Measurements from ENCODE around the gene ACTR1B. TPM values are rescaled to one million over a fixed set of nuclear protein-coding genes. Genes with fewer than 3 reads are reported as not detected.
"Not testable (repeated sequence)": the region's sequence is repeated elsewhere in the genome, so short reads cannot be mapped to it uniquely, and the experiment has no call there.

Gene ACTR1B
- total RNA-seq, 1 experiment from 2014 or later, result 36.3 TPM

DNA sequence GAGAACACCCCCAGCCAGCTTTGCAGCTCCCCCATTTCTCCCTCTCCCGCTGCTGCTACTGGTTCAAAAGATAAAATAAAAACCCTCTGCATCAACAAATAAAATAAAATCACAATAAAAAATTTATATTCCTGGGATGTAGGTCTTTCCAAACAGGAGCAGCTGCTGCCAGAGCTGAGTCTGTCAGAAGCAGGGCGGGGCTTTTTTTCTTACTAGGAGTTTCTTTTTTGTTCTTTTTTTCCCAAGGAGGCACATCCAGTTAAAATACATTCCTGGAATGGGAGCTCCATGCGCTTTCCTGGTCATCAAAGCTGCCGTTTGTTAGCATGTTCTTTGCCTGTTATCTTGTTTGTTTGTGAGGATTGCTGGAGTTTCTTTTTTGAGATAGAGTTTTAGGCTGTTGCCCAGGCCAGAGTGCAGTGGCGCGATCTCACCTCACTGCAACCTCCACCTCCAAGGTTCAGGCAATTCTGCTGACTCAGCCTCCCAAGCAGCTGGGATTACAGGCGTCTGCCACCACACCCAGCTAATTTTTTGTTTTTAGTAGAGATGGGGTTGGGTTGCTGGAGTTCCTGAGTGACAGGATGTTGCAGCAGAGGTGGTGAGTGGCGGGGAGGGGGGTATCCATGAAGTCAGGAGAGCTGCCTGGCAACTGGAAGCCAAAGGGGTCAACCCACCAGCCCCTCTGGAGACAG, 38.3 kb downstream of the ACTR1B start:
- intact Hi-C loops (cut with micrococcal nuclease; ENCODE audit: unreplicated experiment); H3K27ac ChIP-seq (ENCODE audit: low read depth, low read length, poor library complexity, severe bottlenecking); CTCF ChIA-PET; H3K4me3 ChIP-seq (ENCODE audit: low read depth, low read length, poor library complexity, severe bottlenecking); H3K4me1 ChIP-seq (ENCODE audit: insufficient read depth, low read length, poor library complexity, severe bottlenecking); H3K36me3 ChIP-seq (ENCODE audit: insufficient read depth, low read length, poor library complexity, severe bottlenecking); POLR2A ChIA-PET (ENCODE audit: low non-redundant PET); BruUV-seq (replicated peaks); H3K9me3 ChIP-seq (ENCODE audit: low read depth, low read length, poor library complexity, severe bottlenecking); DNase-seq (ENCODE audit: low spot score); H3K27me3 ChIP-seq (replicated peaks; ENCODE audit: insufficient read depth, low read depth, low read length, poor library complexity): not testable (repeated sequence)

GRCh38 chr2:97622976-97623375, 40.9 kb downstream of the ACTR1B start:
- H3K27ac ChIP-seq (ENCODE audit: low read depth, low read length, poor library complexity, severe bottlenecking); H3K27me3 ChIP-seq (replicated peaks; ENCODE audit: insufficient read depth, low read depth, low read length, poor library complexity); BruUV-seq (replicated peaks); intact Hi-C loops (cut with micrococcal nuclease; ENCODE audit: unreplicated experiment); H3K36me3 ChIP-seq (ENCODE audit: insufficient read depth, low read length, poor library complexity, severe bottlenecking); CTCF ChIA-PET; H3K4me1 ChIP-seq (ENCODE audit: insufficient read depth, low read length, poor library complexity, severe bottlenecking); H3K9me3 ChIP-seq (ENCODE audit: low read depth, low read length, poor library complexity, severe bottlenecking); H3K4me3 ChIP-seq (ENCODE audit: low read depth, low read length, poor library complexity, severe bottlenecking); DNase-seq (ENCODE audit: low spot score): not testable (repeated sequence)
- POLR2A ChIA-PET (ENCODE audit: low non-redundant PET), result interaction anchor here (0.7 kb wide), 1 partner anchor 1559 kb away, joined by 13 read pairs; no protein-coding TSS in a partner anchor

- H3K4me1 ChIP-seq (ENCODE audit: insufficient read depth, low read length, poor library complexity, severe bottlenecking), result not testable (repeated sequence)
These were observed 43.4 kb downstream of the ACTR1B start for GRCh38 chr2:97620492-97620891.

DNA sequence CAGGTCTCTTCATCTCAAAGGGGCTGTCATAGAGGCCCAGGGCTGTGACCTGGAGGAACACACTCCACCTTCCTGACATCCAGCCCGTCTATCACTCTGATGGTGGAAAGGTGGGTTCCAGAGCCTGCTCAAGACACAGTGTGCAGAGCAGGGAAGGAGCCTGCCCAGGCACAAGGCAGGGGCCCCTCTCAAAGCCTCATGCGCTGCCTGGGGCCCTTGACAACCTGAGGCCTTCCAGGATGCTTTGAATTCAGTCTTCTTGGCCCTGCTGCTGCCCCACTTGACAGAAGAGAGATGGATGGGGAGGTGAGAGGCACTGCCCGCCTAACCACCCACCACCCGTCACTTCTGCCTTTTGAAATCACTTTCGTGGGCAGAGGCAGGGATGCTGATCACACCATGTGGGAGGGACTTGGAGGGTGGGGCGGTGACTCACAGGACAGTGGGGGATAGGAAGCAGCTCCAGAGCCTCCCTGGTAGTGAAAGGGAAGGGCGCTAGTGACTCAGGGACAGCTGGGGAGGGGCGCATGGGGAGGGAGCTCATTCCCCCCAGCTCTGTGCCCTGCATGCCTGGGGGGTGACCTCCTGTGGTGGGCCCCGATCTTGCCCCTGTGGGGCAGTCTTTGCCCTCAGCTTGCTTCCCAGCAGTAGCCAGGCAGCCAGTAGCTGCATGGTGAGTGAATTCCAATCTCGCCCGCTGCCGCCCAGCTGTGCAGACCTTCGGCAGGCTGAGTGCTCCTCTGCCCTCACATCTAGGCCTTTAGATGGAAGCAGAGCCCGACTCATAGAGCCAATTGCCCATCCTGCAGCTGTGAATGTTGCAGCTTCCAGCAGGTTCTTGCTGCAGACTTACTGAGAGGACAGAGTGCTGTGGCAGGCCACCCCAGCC, 44.7 kb downstream of the ACTR1B start:
- H3K9me3 ChIP-seq (ENCODE audit: low read depth, low read length, poor library complexity, severe bottlenecking); BruUV-seq (replicated peaks); intact Hi-C loops (cut with micrococcal nuclease; ENCODE audit: unreplicated experiment); H3K27me3 ChIP-seq (replicated peaks; ENCODE audit: insufficient read depth, low read depth, low read length, poor library complexity); H3K27ac ChIP-seq (ENCODE audit: low read depth, low read length, poor library complexity, severe bottlenecking); POLR2A ChIA-PET (ENCODE audit: low non-redundant PET); CTCF ChIA-PET; H3K4me1 ChIP-seq (ENCODE audit: insufficient read depth, low read length, poor library complexity, severe bottlenecking); H3K36me3 ChIP-seq (ENCODE audit: insufficient read depth, low read length, poor library complexity, severe bottlenecking); H3K4me3 ChIP-seq (ENCODE audit: low read depth, low read length, poor library complexity, severe bottlenecking): not testable (repeated sequence)
- peak; percentile 19 for DNase-seq (ENCODE audit: low spot score)

More at GRCh38 chr2:97620492-97620891, 43.4 kb downstream of the ACTR1B start:
- H3K4me3 ChIP-seq (ENCODE audit: low read depth, low read length, poor library complexity, severe bottlenecking); BruUV-seq (replicated peaks); H3K9me3 ChIP-seq (ENCODE audit: low read depth, low read length, poor library complexity, severe bottlenecking); CTCF ChIA-PET; DNase-seq (ENCODE audit: low spot score); H3K36me3 ChIP-seq (ENCODE audit: insufficient read depth, low read length, poor library complexity, severe bottlenecking); H3K27me3 ChIP-seq (replicated peaks; ENCODE audit: insufficient read depth, low read depth, low read length, poor library complexity); POLR2A ChIA-PET (ENCODE audit: low non-redundant PET); intact Hi-C loops (cut with micrococcal nuclease; ENCODE audit: unreplicated experiment); H3K27ac ChIP-seq (ENCODE audit: low read depth, low read length, poor library complexity, severe bottlenecking): not testable (repeated sequence)

DNA sequence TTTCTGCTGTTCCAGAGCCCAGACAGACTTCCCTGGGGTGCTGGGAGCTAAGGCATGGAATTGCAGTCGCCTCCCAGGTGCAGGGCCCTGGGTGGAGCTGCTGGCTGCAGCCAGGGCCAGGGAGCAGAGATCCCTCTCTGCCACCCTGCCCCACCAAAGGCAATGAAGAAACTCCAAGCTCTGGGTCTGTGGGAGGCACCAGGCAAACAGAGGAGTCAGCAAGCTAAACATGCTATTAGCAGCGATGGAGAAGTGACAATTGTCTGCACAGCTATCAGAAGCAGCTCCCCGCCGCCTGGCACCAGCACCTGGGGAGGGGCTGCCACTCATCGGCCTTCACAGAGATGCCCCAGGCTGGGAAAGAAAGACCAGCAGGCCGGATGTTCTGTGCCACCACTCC, 45.9 kb downstream of the ACTR1B start:
- intact Hi-C loops (cut with micrococcal nuclease; ENCODE audit: unreplicated experiment), result no loop called here
- DNase-seq (ENCODE audit: low spot score), result no peak
- CTCF ChIA-PET, result no interaction called here
- Histone ChIP-seq H3K27me3 (replicated peaks; ENCODE audit: insufficient read depth, low read depth, low read length, poor library complexity) (no peaks in the 10 kb centered on the region), H3K9me3 (ENCODE audit: low read depth, low read length, poor library complexity, severe bottlenecking) (no peaks in the 10 kb centered on the region), H3K27ac (ENCODE audit: low read depth, low read length, poor library complexity, severe bottlenecking) (no peak overlapping the region), H3K4me1 (ENCODE audit: insufficient read depth, low read length, poor library complexity, severe bottlenecking) (no peaks in the 10 kb centered on the region), H3K4me3 (ENCODE audit: low read depth, low read length, poor library complexity, severe bottlenecking) (no peak overlapping the region), H3K36me3 (ENCODE audit: insufficient read depth, low read length, poor library complexity, severe bottlenecking) (no peaks in the 10 kb centered on the region)
- POLR2A ChIA-PET (ENCODE audit: low non-redundant PET), result no interaction called here
- no TSS peak for BruUV-seq (replicated peaks)
- TF ChIP-seq CTCF (conservative IDR thresholded peaks at IDR 0.05; ENCODE audit: low read depth, low read length) (no peak), EZH2 (IDR thresholded peaks at IDR 0.05; ENCODE audit: borderline replicate concordance, low read depth, low read length, poor library complexity, severe bottlenecking) (no peak)

DNA sequence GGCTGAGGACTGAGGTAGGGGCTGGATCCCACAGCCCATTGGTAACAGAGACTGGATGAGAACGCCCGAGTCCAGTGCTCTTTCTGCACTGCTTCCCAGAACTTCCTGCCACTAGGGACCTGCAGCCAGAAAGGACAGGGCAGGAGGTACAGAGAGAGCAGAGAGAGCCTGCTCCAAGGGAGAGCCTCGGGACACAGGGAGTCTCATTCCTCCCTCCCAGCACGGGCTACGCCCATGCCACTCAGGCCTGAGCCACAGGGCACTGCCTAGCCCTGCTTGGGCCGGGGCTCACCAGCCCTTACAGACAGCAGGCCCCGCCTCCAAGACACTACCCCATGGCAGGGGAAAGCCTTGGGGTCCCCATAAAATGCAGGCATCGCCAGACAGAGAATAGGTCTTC, 48.1 kb downstream of the ACTR1B start:
- H3K9me3 ChIP-seq (ENCODE audit: low read depth, low read length, poor library complexity, severe bottlenecking); POLR2A ChIA-PET (ENCODE audit: low non-redundant PET); H3K4me3 ChIP-seq (ENCODE audit: low read depth, low read length, poor library complexity, severe bottlenecking); DNase-seq (ENCODE audit: low spot score); BruUV-seq (replicated peaks); H3K4me1 ChIP-seq (ENCODE audit: insufficient read depth, low read length, poor library complexity, severe bottlenecking); H3K27me3 ChIP-seq (replicated peaks; ENCODE audit: insufficient read depth, low read depth, low read length, poor library complexity); intact Hi-C loops (cut with micrococcal nuclease; ENCODE audit: unreplicated experiment); H3K27ac ChIP-seq (ENCODE audit: low read depth, low read length, poor library complexity, severe bottlenecking); CTCF ChIA-PET; H3K36me3 ChIP-seq (ENCODE audit: insufficient read depth, low read length, poor library complexity, severe bottlenecking): not testable (repeated sequence)

All from A673 (cell line).